Duodenal mucosa (tissue), 2 donors: ENCODE data around the gene CNPY4.
"Not testable (repeated sequence)": the region's sequence is repeated elsewhere in the genome, so short reads cannot be mapped to it uniquely, and the experiment has no call there.

Source experiments
- H3K27ac ChIP-seq: one replicate; pipeline ENCODE4 v1.7.0; 2013; ENCODE audit warnings: low read depth, low read length
- H3K27me3 ChIP-seq, 2 donors: one replicate each; pipeline ENCODE4 v1.7.0; 2013; ENCODE audit warnings: low read length in 2 of 2, control low read depth in 1 of 2; ENCODE audit not compliant: insufficient read depth in 2 of 2, control insufficient read depth in 1 of 2
- H3K36me3 ChIP-seq, 2 donors: one replicate each; pipeline ENCODE4 v1.7.0; 2013; ENCODE audit warnings: low read length in 2 of 2, control low read depth in 1 of 2; ENCODE audit not compliant: insufficient read depth in 2 of 2, control insufficient read depth in 1 of 2
- H3K4me1 ChIP-seq, 2 donors: one replicate each; pipeline ENCODE4 v1.7.0; 2013; ENCODE audit warnings: low read length in 2 of 2, control low read depth in 1 of 2; ENCODE audit not compliant: insufficient read depth in 2 of 2, control insufficient read depth in 1 of 2
- H3K4me3 ChIP-seq, 2 donors: one replicate each; pipeline ENCODE4 v1.7.0; 2013; ENCODE audit warnings: low read length in 2 of 2, low read depth in 1 of 2
- H3K9ac ChIP-seq, 2 donors: one replicate each; pipeline ENCODE4 v1.7.0; 2013; ENCODE audit warnings: low read length in 2 of 2, low read depth in 1 of 2
- H3K9me3 ChIP-seq, 2 donors: one replicate each; pipeline ENCODE4 v1.7.0; 2013; ENCODE audit warnings: low read length in 2 of 2, control low read depth in 1 of 2; ENCODE audit not compliant: control insufficient read depth in 1 of 2

The CNPY4 gene

DNA sequence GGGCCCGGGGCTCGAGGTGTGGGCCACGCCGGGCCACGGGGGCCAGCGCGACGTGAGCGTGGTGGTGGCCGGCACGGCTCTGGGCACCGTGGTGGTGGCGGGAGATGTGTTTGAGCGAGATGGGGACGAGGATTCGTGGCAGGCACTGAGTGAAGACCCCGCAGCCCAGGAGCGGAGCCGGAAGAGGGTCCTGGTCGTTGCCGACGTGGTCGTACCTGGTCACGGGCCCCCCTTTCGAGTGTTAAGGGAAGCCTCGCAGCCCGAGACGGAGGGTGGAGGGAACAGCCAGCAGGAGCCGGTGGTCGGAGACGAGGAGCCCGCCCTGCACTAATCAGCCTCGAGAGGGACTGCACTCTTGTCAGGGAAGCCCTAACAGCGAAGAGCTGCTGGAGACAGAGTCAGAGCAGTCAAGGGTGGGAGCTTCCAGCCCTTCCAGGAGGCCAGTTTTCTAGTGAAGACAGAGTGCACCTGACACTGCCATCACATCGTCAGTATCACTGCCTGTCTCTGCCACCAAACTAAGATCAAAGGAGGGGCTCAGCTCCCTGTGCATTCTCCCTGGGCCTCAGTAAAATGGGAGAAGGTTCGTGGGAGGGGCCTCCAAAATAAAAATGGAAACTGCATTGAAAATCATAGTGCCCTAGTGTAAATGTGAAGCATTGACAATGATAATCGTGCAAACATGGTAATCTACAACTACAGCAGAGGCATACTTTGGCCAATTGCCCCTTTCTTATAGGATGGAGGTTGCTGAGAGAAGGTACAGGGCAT is 8.6 kb downstream of the CNPY4 start:
- Histone ChIP-seq H3K4me3 (peak overlapping the region; percentile 95 to 98), H3K9me3 (no peaks in the 10 kb centered on the region), H3K27me3 (no peaks in the 10 kb centered on the region), H3K4me1 (peaks cover 24 to 45% of the 10 kb centered on the region in 2 donors), H3K27ac (no peak overlapping the region), H3K9ac (peak overlapping the region; percentile 96 to 98), H3K36me3 (no peaks in the 10 kb centered on the region)

DNA sequence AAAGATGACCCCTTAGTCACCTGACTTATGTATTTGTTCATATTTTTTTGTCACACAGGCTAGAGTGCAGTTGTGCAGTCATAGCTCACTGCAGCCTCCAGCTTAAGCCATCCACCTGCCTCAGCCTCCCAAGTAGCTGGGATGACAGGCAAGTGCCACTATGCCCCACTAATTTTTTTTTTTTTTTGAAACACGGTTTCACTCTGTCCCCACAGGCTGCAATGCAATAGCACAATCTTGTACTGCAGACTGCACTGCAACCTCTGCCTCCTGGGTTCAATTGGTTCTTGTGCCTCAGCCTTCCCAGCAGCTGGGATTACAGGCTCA is 9.2 kb downstream of the CNPY4 start:
- Histone ChIP-seq H3K36me3 (no peaks in the 10 kb centered on the region), H3K4me1 (peaks cover 24 to 45% of the 10 kb centered on the region in 2 donors), H3K4me3 (peak overlapping the region in 1 of 2 donors; percentile 98), H3K9me3 (no peaks in the 10 kb centered on the region), H3K27me3 (no peaks in the 10 kb centered on the region), H3K27ac (no peak overlapping the region), H3K9ac (peak overlapping the region; percentile 96 to 98)

DNA sequence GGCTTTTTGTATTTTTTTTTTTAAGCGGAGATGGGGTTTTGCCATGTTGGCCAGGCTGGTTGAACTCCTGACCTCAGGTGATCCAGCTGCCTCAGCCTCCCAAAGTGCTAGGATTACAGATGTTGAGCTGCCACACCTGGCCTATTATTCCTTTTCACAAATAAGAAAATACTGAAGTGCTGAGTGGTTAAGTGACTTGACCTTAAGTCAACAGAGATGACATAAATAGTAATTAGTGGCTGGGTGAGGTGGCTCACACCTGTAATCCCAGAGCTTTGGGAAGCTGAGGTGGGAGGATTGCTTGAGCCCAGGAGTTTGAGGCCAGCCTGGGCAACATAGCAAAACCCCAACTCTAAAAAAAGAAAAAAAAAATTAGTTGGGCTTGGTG is 10.8 kb downstream of the CNPY4 start:
- peak overlapping the region in 1 of 2 donors; percentile 49 for H3K9ac ChIP-seq
- not testable (repeated sequence) for H3K9me3 ChIP-seq, H3K36me3 ChIP-seq, H3K27me3 ChIP-seq, H3K4me3 ChIP-seq
- H3K27ac ChIP-seq = peak overlapping the region; percentile 37
- H3K4me1 ChIP-seq = peaks cover 13 to 34% of the 10 kb centered on the region in 2 donors

DNA sequence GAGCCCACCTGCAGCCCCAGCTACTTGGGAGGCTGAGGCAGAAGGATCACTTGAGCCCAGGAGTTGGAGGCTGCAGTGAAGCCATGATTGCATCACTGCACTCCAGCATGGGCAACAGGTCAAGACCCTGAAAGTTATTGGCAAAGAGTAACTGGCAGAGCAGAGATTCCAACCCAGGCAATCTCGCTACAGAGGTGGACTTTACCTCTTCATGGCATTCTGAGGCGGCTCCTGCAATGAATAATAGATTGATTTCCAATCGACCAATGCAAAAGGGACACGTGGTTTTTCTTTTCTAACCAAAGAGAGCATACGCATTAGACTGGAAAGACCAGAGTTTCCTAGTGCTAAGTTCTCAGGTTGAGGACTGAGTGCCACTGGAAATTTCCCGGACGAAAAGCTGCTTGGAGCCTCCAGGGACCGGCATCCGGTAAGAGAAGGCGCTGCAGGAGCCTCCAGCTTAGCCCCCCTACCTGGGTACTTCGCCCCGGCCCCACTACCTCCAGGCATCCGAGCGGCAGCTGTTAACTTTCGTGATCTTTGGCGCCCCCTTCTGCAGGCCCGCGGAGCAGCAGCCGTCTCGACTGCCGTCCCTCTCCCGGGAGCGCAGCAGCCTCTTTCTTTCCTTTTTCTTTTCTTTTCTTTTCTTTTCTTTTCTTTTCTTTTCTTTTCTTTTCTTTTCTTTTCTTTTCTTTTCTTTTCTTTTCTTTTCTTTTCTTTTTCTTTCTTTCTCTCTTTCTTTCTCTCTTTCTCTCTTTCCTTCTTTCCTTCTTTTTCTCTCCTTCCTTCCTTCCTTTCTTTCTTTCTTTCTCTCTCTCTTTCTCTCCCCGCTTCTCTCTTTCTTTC is 11.4 kb downstream of the CNPY4 start:
- peaks cover 10 to 30% of the 10 kb centered on the region in 2 donors for H3K4me1 ChIP-seq
- peak overlapping the region; percentile 49 to 64 for H3K9ac ChIP-seq
- no peaks in the 10 kb centered on the region for H3K27me3 ChIP-seq
- peak overlapping the region; percentile 43 for H3K27ac ChIP-seq
- H3K9me3 ChIP-seq = no peaks in the 10 kb centered on the region
- H3K36me3 ChIP-seq = no peaks in the 10 kb centered on the region
- peak overlapping the region in 1 of 2 donors; percentile 61 for H3K4me3 ChIP-seq

DNA sequence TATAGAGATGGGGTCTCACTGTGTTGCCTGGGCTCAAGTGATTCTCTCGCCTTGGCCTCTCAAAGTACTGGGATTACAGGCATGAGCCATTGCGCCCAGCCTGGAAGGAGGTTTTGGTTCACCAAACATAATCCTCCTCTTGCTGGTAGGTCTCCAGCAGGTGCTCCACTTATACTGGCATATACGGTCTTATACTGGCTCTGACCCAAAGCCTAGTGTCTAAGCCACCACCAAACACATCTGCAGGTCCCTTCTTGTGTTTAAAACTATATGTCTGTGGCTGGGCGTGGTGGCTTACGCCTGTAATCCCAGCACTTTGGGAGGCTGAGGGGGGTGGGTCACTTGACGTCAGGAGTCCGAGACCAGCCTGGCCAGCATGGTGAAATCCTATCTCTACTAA is 12.7 kb downstream of the CNPY4 start:
- no peaks in the 10 kb centered on the region for H3K9me3 ChIP-seq
- H3K27me3 ChIP-seq = no peaks in the 10 kb centered on the region
- H3K36me3 ChIP-seq = no peaks in the 10 kb centered on the region
- H3K4me3 ChIP-seq = peak overlapping the region in 1 of 2 donors; percentile 28
- H3K9ac ChIP-seq = peak overlapping the region in 1 of 2 donors; percentile 38
- H3K27ac ChIP-seq = no peak overlapping the region
- peaks cover 10 to 30% of the 10 kb centered on the region in 2 donors for H3K4me1 ChIP-seq

DNA sequence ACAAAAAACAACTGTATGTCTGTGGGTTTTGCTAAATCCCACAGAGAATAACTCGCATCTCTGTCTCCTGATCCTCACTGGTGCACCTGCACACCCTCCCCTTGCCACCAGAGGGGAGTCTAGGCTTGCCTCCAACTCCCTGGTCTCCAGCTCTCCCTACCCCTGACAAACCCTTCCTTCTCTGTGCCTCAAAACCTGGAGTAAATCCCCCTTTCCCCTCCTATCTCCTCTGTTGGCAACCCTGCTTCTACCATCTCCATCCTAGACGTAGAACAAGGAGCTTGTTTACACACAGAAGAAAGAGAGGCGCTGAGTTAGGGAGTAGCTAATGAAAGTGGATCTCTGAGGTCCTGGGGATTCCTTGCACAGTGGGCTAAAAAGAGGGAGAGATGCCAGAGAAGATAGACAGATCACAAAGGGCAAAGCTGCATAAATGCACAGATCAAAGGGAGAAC is 13.3 kb downstream of the CNPY4 start:
- Histone ChIP-seq H3K9ac (no peak overlapping the region), H3K27me3 (no peaks in the 10 kb centered on the region), H3K4me1 (peaks cover 11 to 30% of the 10 kb centered on the region in 2 donors), H3K4me3 (no peak overlapping the region), H3K9me3 (no peaks in the 10 kb centered on the region), H3K36me3 (no peaks in the 10 kb centered on the region), H3K27ac (no peak overlapping the region)

DNA sequence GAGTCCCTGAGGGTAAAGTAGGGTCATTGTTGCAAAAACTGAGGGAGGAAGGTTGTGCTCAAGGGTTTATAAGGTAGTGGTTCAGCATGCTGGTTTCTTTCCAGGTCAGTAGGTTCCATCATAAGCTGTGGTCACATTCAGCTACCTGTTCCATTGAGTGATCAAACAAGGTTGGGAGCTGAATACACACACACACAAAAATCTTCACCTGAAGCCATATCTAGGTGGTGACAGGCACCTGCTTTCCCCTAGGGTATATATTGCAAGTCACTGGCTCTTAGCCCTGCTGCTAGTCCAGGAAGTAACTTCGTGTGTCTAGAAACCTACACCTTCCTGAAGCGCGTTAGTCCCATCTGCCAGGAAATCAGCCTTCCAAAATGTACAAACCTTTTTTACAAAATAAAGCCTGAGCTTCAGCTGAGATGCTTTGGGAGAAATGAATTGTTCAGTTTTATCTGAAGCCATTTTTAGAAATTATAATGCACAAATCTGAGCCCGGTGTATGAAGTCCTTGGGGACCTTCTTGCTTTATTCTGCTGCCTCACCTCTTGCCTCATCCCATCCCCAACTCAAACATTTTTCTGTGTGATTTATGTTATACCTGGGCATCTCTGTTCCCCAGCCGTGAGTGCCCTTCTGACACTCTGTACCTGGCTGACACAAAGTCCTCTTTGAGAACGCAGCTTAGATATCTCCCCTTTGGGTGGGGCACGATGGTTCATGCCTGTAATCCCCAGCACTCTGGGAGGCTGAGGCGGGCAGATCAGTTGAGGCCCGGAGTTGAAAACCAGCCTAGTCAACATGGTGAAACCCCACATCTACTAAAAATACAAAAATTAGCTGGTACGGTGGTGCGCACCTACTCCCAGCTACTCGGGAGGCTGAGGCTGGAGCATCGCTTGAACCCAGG is 18.7 kb downstream of the CNPY4 start:
- no peaks in the 10 kb centered on the region for H3K27me3 ChIP-seq
- no peak overlapping the region for H3K9ac ChIP-seq
- H3K4me3 ChIP-seq = no peak overlapping the region
- no peaks in the 10 kb centered on the region for H3K9me3 ChIP-seq
- H3K4me1 ChIP-seq = peaks cover 14 to 16% of the 10 kb centered on the region in 2 donors
- H3K27ac ChIP-seq = no peak overlapping the region
- no peaks in the 10 kb centered on the region for H3K36me3 ChIP-seq

DNA sequence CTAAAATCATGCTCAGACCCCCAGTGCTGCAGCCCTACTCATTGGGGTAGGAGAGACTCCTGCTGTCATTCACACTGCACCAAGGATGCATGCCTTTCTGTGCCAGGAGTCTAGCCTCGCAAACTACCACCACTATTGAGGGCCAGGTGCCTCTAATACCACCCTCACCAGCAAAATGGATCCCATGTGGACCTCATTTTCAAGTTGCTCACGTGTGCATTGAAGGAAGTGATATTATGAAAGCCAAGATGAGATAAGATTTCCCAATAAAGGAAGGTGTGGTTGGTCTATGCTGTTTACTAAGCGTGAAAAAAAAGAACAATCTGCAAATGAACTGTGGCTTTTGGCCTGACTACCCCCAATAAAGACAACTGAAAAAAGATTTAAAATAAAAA is 22.1 kb downstream of the CNPY4 start:
- H3K4me3 ChIP-seq = no peak overlapping the region
- H3K36me3 ChIP-seq = no peaks in the 10 kb centered on the region
- H3K4me1 ChIP-seq = peaks cover 14 to 16% of the 10 kb centered on the region in 2 donors
- H3K9me3 ChIP-seq = no peaks in the 10 kb centered on the region
- peak overlapping the region; percentile 38 for H3K27ac ChIP-seq
- no peaks in the 10 kb centered on the region for H3K27me3 ChIP-seq
- H3K9ac ChIP-seq = no peak overlapping the region

DNA sequence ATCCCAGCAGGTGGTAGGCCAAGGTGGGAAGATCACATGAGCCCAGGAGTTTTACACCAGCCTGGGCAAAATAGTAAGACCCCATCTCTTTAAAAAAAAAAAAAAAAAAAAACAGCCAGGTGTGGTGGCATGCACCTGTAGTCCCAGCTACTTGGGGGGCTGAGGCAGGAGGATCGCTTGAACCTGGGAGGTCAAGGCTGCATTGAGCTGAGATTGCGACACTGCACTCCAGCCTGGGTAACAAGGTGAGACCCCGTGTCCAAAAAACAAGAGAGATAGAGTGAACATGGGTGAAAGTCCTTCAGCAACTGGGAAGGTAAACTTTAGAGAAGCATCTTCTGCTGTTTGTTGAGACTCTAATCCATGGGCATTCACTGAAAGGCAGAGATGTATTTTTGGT is 23.0 kb downstream of the CNPY4 start:
- no peaks in the 10 kb centered on the region for H3K9me3 ChIP-seq
- no peak overlapping the region for H3K9ac ChIP-seq
- no peaks in the 10 kb centered on the region for H3K27me3 ChIP-seq
- peaks cover 14 to 16% of the 10 kb centered on the region in 2 donors for H3K4me1 ChIP-seq
- H3K36me3 ChIP-seq = no peaks in the 10 kb centered on the region
- no peak overlapping the region for H3K4me3 ChIP-seq
- H3K27ac ChIP-seq = no peak overlapping the region
